ENCODE measurements around the gene STAG2. TPM values are rescaled to one million over a fixed set of nuclear protein-coding genes. Genes with fewer than 3 reads are reported as not detected.
A peak's percentile ranks its signal among the peaks of the same experiment; 100 is the strongest.

The STAG2 gene
- total RNA-seq, 2 donors from 2014 or later = 40.9 to 52.6 TPM

GRCh38 chrX:123965712-123966111, 4.2 kb downstream of the STAG2 start:
- no peak for TF ChIP-seq CTCF (IDR thresholded peaks at IDR 0.05)
- H3K27me3 ChIP-seq (replicated peaks; ENCODE audit: insufficient read depth) = no peaks in the 10 kb centered on the region
- no peak overlapping the region for H3K27ac ChIP-seq
- H3K36me3 ChIP-seq = no peaks in the 10 kb centered on the region
- no peak overlapping the region for H3K4me3 ChIP-seq
- H3K4me1 ChIP-seq (ENCODE audit: control insufficient read depth in 1 of 2, low read depth in 2 of 2) = peaks cover 0 to 8% of the 10 kb centered on the region in 2 donors
- H3K9me3 ChIP-seq = no peaks in the 10 kb centered on the region
- DNase-seq (ENCODE audit: low spot score) (no peak), ATAC-seq (ENCODE audit: insufficient number of reproducible peaks, low FRiP score, low read depth) (no peak)

GRCh38 chrX:123967497-123967896, 6.0 kb downstream of the STAG2 start:
- no peak for ATAC-seq (ENCODE audit: insufficient number of reproducible peaks, low FRiP score, low read depth)
- Histone ChIP-seq H3K36me3 (no peaks in the 10 kb centered on the region), H3K9me3 (no peaks in the 10 kb centered on the region), H3K27me3 (replicated peaks; ENCODE audit: insufficient read depth) (no peaks in the 10 kb centered on the region), H3K4me1 (ENCODE audit: control insufficient read depth in 1 of 2, low read depth in 2 of 2) (peaks cover 0 to 20% of the 10 kb centered on the region in 2 donors), H3K4me3 (no peak overlapping the region), H3K27ac (no peak overlapping the region)
- TF ChIP-seq CTCF (IDR thresholded peaks at IDR 0.05) = no peak
- DNase-seq (ENCODE audit: low spot score) = no peak

GRCh38 chrX:123968383-123969050, 7.0 kb downstream of the STAG2 start:
- no peak for TF ChIP-seq CTCF (IDR thresholded peaks at IDR 0.05)
- no peak for ATAC-seq (ENCODE audit: insufficient number of reproducible peaks, low FRiP score, low read depth)
- no peak for DNase-seq (ENCODE audit: low spot score)
- H3K27ac ChIP-seq = no peak overlapping the region
- no peaks in the 10 kb centered on the region for H3K27me3 ChIP-seq (replicated peaks; ENCODE audit: insufficient read depth)
- no peaks in the 10 kb centered on the region for H3K36me3 ChIP-seq
- peaks cover 0 to 26% of the 10 kb centered on the region in 2 donors for H3K4me1 ChIP-seq (ENCODE audit: control insufficient read depth in 1 of 2, low read depth in 2 of 2)
- H3K9me3 ChIP-seq = no peaks in the 10 kb centered on the region
- no peak overlapping the region for H3K4me3 ChIP-seq

GRCh38 chrX:123971982-123972381, 10.5 kb downstream of the STAG2 start:
- Histone ChIP-seq H3K9me3 (no peaks in the 10 kb centered on the region), H3K27ac (no peak overlapping the region), H3K27me3 (replicated peaks; ENCODE audit: insufficient read depth) (no peaks in the 10 kb centered on the region), H3K36me3 (no peaks in the 10 kb centered on the region), H3K4me1 (ENCODE audit: control insufficient read depth in 1 of 2, low read depth in 2 of 2) (peaks cover 3 to 40% of the 10 kb centered on the region in 2 donors), H3K4me3 (no peak overlapping the region)
- ATAC-seq (ENCODE audit: insufficient number of reproducible peaks, low FRiP score, low read depth) (no peak), DNase-seq (ENCODE audit: low spot score) (no peak)
- no peak for TF ChIP-seq CTCF (IDR thresholded peaks at IDR 0.05)

GRCh38 chrX:123973921-123974320, 12.4 kb downstream of the STAG2 start:
- Histone ChIP-seq H3K36me3 (no peaks in the 10 kb centered on the region), H3K4me1 (ENCODE audit: control insufficient read depth in 1 of 2, low read depth in 2 of 2) (peaks cover 3 to 45% of the 10 kb centered on the region in 2 donors), H3K4me3 (no peak overlapping the region), H3K27me3 (replicated peaks; ENCODE audit: insufficient read depth) (no peaks in the 10 kb centered on the region), H3K9me3 (no peaks in the 10 kb centered on the region), H3K27ac (peak overlapping the region in 1 of 2 donors; percentile 59)
- no peak for DNase-seq (ENCODE audit: low spot score)
- TF ChIP-seq CTCF (IDR thresholded peaks at IDR 0.05) = no peak
- no peak for ATAC-seq (ENCODE audit: insufficient number of reproducible peaks, low FRiP score, low read depth)
